AG10803 (cell line): ENCODE results near the gene PSMB2.
A peak's percentile ranks its signal among the peaks of the same experiment; 100 is the strongest.
"Not testable (repeated sequence)": the region's sequence is repeated elsewhere in the genome, so short reads cannot be mapped to it uniquely, and the experiment has no call there.

Source experiments
- DNase-seq: peaks from one replicate; pipeline ENCODE4 v3.0.0; 2010; ENCODE audit warnings: low read depth
- H3K4me3 ChIP-seq: 2 replicates; pipeline ENCODE4 v1.5.1; 2011; ENCODE audit warnings: mild to moderate bottlenecking, low read length, control low read depth
- TF ChIP-seq, protein P1 (sequence below): conservative IDR thresholded peaks from 2 replicates; pipeline ENCODE4 v1.5.1; 2011; ENCODE audit warnings: mild to moderate bottlenecking, low read length, control low read depth, inconsistent platforms

Gene PSMB2

DNA sequence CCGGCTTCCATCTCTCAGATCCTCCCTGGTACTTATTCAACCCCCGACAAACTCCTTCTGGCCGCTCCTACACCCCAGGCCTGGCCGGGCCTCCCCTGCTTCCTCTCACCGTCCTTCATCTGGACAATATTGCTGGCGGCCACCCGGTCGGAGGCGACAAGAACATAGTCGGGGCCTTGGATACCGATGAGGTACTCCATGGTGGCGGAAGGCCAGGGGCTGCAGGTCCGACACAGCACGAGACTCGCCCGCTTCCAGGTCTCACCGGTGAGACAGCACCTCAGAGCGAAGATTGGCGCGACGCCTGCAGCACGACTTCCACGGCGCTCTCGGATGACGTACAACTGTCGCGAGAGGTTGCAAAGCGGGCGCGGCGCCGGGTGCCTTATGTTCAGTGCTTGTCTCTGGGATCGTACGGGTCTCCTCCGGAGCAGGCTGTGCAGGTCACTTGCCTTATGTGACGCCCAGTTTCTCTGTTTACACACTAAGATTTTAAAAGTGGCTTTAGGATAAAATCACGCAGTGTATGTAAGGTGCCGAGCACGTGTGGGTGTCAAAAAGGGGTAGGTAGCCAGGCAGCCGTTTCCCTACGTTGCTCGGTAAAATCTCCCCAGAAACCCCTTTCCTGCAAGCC, at the start of gene PSMB2:
Gene PSMB2, minus strand, starts transcription at position 294 of the 634 bp plus-strand sequence. Its CDS starts 94 bp downstream, at position 200.
- peak within 1 kb of the TSS; percentile 98 for H3K4me3 ChIP-seq
- TF ChIP-seq, protein P1, sequence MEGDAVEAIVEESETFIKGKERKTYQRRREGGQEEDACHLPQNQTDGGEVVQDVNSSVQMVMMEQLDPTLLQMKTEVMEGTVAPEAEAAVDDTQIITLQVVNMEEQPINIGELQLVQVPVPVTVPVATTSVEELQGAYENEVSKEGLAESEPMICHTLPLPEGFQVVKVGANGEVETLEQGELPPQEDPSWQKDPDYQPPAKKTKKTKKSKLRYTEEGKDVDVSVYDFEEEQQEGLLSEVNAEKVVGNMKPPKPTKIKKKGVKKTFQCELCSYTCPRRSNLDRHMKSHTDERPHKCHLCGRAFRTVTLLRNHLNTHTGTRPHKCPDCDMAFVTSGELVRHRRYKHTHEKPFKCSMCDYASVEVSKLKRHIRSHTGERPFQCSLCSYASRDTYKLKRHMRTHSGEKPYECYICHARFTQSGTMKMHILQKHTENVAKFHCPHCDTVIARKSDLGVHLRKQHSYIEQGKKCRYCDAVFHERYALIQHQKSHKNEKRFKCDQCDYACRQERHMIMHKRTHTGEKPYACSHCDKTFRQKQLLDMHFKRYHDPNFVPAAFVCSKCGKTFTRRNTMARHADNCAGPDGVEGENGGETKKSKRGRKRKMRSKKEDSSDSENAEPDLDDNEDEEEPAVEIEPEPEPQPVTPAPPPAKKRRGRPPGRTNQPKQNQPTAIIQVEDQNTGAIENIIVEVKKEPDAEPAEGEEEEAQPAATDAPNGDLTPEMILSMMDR = no peak
- peak; percentile 93 for DNase-seq

DNA sequence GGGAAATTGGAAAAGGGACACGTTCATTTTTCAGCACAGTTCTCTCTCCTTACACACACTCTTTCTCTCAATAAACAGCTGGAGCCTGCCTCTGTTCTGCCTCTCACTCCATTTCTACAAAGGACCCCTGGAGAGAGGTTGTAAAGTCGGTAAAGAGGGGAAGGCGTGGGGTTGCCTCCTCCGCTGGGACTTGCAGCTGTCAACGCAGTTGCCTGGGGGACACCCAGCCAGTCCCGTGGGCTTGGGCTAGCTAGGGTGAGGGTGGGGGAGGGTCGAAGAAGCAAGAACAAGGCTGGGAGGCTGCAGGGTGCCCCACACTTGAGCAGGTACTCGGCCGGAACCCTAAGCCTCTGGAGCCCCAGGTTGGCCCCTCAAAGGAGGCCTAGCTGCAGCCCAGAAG, 49.8 kb upstream of the PSMB2 start:
- no peak overlapping the region for H3K4me3 ChIP-seq
- TF ChIP-seq, protein P1 = no peak
- no peak for DNase-seq

DNA sequence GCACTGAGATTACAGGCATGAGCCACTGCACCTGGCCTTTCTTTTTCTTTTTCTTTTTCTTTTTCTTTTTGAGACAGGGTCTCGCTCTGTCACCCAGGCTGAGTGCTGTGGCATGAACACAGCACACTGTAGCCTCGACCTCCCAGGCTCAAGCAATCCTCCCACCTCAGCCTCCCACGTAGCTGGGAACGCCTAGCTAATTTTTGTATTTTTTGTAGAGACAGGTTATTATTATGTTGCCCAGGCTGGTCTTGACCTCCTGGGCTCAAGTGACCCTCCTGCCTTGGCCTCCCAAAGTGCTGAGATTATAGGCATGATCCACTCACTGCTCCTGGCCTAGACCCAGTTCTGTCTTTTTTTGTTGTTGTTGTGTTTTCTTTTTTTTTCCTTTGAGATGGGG, 48.8 kb upstream of the PSMB2 start:
- not testable (repeated sequence) for DNase-seq

DNA sequence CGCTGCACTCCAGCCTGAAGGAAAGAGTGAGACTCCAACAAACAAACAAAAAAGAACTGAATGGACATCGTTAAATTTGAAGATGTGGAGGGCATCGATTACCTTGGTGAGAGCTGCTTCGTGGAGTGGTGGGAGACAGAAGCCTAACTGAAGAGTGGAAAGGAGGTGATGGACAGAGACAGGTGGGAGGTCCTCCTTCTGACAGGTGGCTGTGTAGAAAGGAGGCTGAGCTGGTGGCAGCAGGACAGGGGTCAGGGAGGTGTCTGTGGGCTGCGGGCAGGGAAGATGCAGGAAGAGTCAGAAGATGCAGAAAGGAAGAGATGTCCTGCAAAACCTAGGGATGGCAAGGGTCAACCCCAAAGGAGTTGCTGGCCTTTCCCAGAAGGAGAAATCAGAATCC, 46.8 kb upstream of the PSMB2 start:
- no peak overlapping the region for H3K4me3 ChIP-seq
- TF ChIP-seq, protein P1 = no peak
- DNase-seq = no peak

More for the DNA sequence above, 48.8 kb upstream of the PSMB2 start:
- H3K4me3 ChIP-seq = not testable (repeated sequence)

DNA sequence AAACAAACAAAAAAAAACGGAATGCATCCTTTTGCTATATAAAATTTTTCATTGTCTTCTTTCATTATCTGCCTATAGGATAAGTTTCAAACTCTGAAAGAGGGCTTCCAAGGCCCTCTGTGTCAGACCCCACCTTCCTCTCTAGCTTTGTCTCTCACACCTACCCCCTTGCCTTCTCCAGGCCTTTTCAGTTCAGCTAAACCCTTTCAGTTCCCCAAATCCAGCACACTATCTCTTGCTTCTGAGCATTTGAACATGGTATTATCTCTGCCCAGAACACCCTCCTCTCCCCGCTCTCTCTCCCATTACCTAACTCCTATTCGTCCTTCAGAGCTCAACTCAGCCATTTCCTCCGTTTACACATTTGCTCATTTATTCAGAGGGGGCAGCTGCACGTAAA, 41.7 kb upstream of the PSMB2 start:
- DNase-seq = no peak
- TF ChIP-seq, protein P1 = no peak
- H3K4me3 ChIP-seq = no peak overlapping the region

DNA sequence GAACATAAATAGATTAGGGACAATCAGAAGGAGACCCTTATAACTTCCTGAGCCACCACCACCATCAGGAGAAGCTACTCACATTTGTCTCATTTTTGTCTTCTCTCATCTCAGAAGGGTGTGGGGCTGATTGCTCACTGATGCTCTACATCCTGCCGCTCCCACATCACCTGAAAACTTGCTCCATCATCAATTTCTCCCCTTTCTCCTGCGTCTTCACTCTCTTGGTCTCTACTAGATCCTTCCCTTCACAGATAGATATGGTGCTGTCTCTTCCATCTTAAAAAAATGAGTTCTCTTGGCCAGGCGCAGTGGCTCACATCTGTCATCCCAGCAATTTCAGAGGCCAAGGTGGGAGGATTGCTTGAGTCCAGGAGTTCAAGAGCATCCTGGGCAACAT, 38.9 kb upstream of the PSMB2 start:
- H3K4me3 ChIP-seq = no peak overlapping the region
- DNase-seq = no peak
- TF ChIP-seq, protein P1 = no peak

DNA sequence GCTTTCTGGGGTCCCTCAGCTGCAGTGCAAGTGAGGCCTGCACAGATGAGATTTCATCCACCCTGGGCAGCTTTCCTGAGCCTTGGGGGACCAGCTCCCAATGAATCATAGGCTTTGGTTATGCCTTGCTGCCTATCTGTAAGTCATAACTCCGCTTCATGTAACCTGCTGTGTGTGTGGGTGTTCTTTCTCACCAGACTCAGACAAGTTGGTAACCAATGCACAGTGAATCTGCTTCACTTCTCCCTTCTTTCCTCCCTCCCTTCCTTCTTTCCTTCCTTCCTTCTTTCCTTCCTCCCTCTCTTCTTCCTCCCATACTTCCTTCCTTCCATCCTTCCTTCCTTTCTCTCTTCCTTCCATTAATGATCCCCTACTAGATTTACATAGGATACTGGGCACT, 34.4 kb upstream of the PSMB2 start:
- TF ChIP-seq, protein P1 = no peak
- DNase-seq = no peak
- H3K4me3 ChIP-seq = no peak overlapping the region
